GM23338 (cell line): Measurements from ENCODE around the gene RBKS. TPM values are rescaled to one million over a fixed set of nuclear protein-coding genes. Genes with fewer than 3 reads are reported as not detected.

Source experiments
- ATAC-seq: fragments of 200-7000 bp; cut with Tn5 transposase; 3 replicates; pipeline ENCODE4 v1.9.1; 2020
- DNase-seq: peaks from one replicate; pipeline ENCODE4 v3.0.0-alpha.2; 2015; ENCODE audit warnings: low spot score
- H2AFZ ChIP-seq: fragments of 200-600 bp; sonication (generic); 2 replicates; pipeline ENCODE4 v1.8.0; 2016; ENCODE audit warnings: antibody characterized with exemption, mild to moderate bottlenecking, moderate library complexity
- H3F3A ChIP-seq: fragments of 200-600 bp; sonication (generic); replicated peaks from 2 replicates; pipeline ENCODE4 v1.8.0; 2017; ENCODE audit warnings: antibody characterized with exemption, mixed run types, low read depth
- H3K27ac ChIP-seq: fragments of 200-600 bp; sonication (generic); 2 replicates; pipeline ENCODE4 v1.6.1; 2016; ENCODE audit warnings: low read depth
- H3K27me3 ChIP-seq: fragments of 200-600 bp; sonication (generic); 2 replicates; pipeline ENCODE4 v1.8.0; 2016; ENCODE audit warnings: mild to moderate bottlenecking, mixed run types, moderate library complexity; ENCODE audit not compliant: insufficient read depth
- H3K36me3 ChIP-seq: fragments of 200-600 bp; sonication (generic); 2 replicates; pipeline ENCODE4 v1.8.0; 2016; ENCODE audit warnings: mild to moderate bottlenecking; ENCODE audit not compliant: insufficient read depth
- H3K4me1 ChIP-seq: fragments of 200-600 bp; sonication (generic); 2 replicates; pipeline ENCODE4 v1.8.0; 2016; ENCODE audit warnings: mild to moderate bottlenecking, moderate library complexity; ENCODE audit not compliant: insufficient read depth
- H3K4me2 ChIP-seq: fragments of 200-600 bp; sonication (generic); 2 replicates; pipeline ENCODE4 v1.7.1; 2017; ENCODE audit warnings: mixed run types
- H3K4me3 ChIP-seq: fragments of 200-600 bp; sonication (generic); 2 replicates; pipeline ENCODE4 v1.6.1; 2016; ENCODE audit warnings: mixed run types
- H3K79me2 ChIP-seq: fragments of 200-600 bp; sonication (generic); replicated peaks from 2 replicates; pipeline ENCODE4 v1.8.0; 2017; ENCODE audit warnings: mild to moderate bottlenecking; ENCODE audit not compliant: insufficient read depth
- H3K9me2 ChIP-seq: fragments of 200-600 bp; sonication (generic); 2 replicates; pipeline ENCODE4 v1.8.0; 2017; ENCODE audit not compliant: insufficient read depth
- H4K20me1 ChIP-seq: fragments of 200-600 bp; sonication (generic); replicated peaks from 2 replicates; pipeline ENCODE4 v1.8.0; 2017; ENCODE audit warnings: mild to moderate bottlenecking; ENCODE audit not compliant: insufficient read depth
- H3K27ac Mint-ChIP-seq: 2 replicates; pipeline ENCODE4 v1.8.0; 2020; ENCODE audit warnings: inconsistent platforms, mild to moderate bottlenecking, moderate library complexity, mixed read lengths
- H3K27me3 Mint-ChIP-seq: 3 replicates; pipeline ENCODE4 v1.8.0; 2022; ENCODE audit warnings: low read depth, mild to moderate bottlenecking, moderate library complexity, mixed read lengths, inconsistent platforms; ENCODE audit not compliant: insufficient read depth, poor library complexity
- H3K36me3 Mint-ChIP-seq: 3 replicates; pipeline ENCODE4 v1.8.0; 2021; ENCODE audit warnings: low read depth, mild to moderate bottlenecking, inconsistent platforms, moderate library complexity, mixed read lengths
- H3K4me1 Mint-ChIP-seq: 3 replicates; pipeline ENCODE4 v1.8.0; 2020; ENCODE audit warnings: mild to moderate bottlenecking, inconsistent platforms, mixed read lengths
- H3K4me3 Mint-ChIP-seq: 3 replicates; pipeline ENCODE4 v1.8.0; 2021; ENCODE audit warnings: moderate library complexity, mild to moderate bottlenecking, inconsistent platforms, mixed read lengths
- H3K9me3 Mint-ChIP-seq: 3 replicates; pipeline ENCODE4 v1.8.0; 2020; ENCODE audit warnings: moderate library complexity, mild to moderate bottlenecking, inconsistent platforms, mixed read lengths
- EZH2 ChIP-seq: fragments of 200-600 bp; sonication (generic); IDR thresholded peaks from one replicate; pipeline ENCODE4 v1.8.0; 2017; ENCODE audit warnings: antibody characterized with exemption, mild to moderate bottlenecking, low read depth; ENCODE audit not compliant: unreplicated experiment
- JUNB ChIP-seq: IDR thresholded peaks from one replicate; pipeline ENCODE4 v1.6.1; 2016; ENCODE audit warnings: antibody characterized with exemption; ENCODE audit not compliant: unreplicated experiment
- REST ChIP-seq: IDR thresholded peaks from one replicate; pipeline ENCODE4 v1.6.1; 2018; ENCODE audit warnings: antibody characterized with exemption; ENCODE audit not compliant: unreplicated experiment
- STAT1 ChIP-seq: IDR thresholded peaks from one replicate; pipeline ENCODE4 v1.6.1; 2016; ENCODE audit warnings: antibody characterized with exemption; ENCODE audit not compliant: unreplicated experiment
- ZNF114 ChIP-seq: fragments of 250-450 bp; sonication (Bioruptor Pico); IDR thresholded peaks from 2 replicates; pipeline ENCODE4 v1.5.0; 2020; ENCODE audit warnings: mild to moderate bottlenecking, moderate library complexity
- polyA plus RNA-seq: library from polyadenylated mRNA; unstranded; fragments of >200 nt; fragmentation: Nextera tagmentation; extraction: Ambion mirVana; gene quantifications from 2 replicates; pipeline ENCODE4 v1.2.1, GENCODE V29; 2016
- total RNA-seq: library from RNA; depleted of rRNA; stranded (reverse); fragments of >200 nt; shearing (Covaris generic); gene quantifications from 2 replicates; pipeline ENCODE4 v1.2.3, GENCODE V29; 2014
- TF ChIP-seq, protein P1 (sequence below): IDR thresholded peaks from 2 replicates; pipeline ENCODE4 v1.6.1; 2016; ENCODE audit warnings: antibody characterized with exemption

The RBKS gene
- total and polyA plus RNA-seq, 2 experiments from 2014 or later, result 1.3 to 1.5 TPM

- peak; percentile 2 for DNase-seq
- no peaks in the 10 kb centered on the region for H3K4me1 ChIP-seq
- H3K36me3 ChIP-seq, result no peaks in the 10 kb centered on the region
- Mint-ChIP-seq H3K4me3 (no peak overlapping the region), H3K27ac (no peak overlapping the region), H3K27me3 (no peaks in the 10 kb centered on the region), H3K36me3 (no peaks in the 10 kb centered on the region), H3K4me1 (no peaks in the 10 kb centered on the region), H3K9me3 (peaks cover 5% of the 10 kb centered on the region; the same call in 2 of the 3 replicates)
- H3K27ac ChIP-seq, result no peak overlapping the region
- no peak overlapping the region for H3K4me2 ChIP-seq
- no peaks in the 10 kb centered on the region for H3F3A ChIP-seq
- no peaks in the 10 kb centered on the region for H3K79me2 ChIP-seq
- 0 out of 2 replicates have a peak, but pooled peaks cover 7% of the 10 kb centered on the region for H3K9me2 ChIP-seq
- no peaks in the 10 kb centered on the region for H4K20me1 ChIP-seq
- no peaks in the 10 kb centered on the region for H3K27me3 ChIP-seq
- no peak for TF ChIP-seq EZH2
- no peak for TF ChIP-seq JUNB
- H2AFZ ChIP-seq, result no peak overlapping the region
- no peak overlapping the region for H3K4me3 ChIP-seq
- ATAC-seq, result peak; percentile 78
These were observed 18.4 kb downstream of the RBKS start for GRCh38 chr2:27871802-27872201.

- Histone ChIP-seq H3K79me2 (no peaks in the 10 kb centered on the region), H3K9me2 (0 out of 2 replicates have a peak, but pooled peaks cover 4% of the 10 kb centered on the region), H4K20me1 (no peaks in the 10 kb centered on the region), H3K36me3 (no peaks in the 10 kb centered on the region), H3K4me1 (no peaks in the 10 kb centered on the region), H3K4me3 (no peak overlapping the region), H3K27ac (no peak overlapping the region), H3K4me2 (no peak overlapping the region), H3K27me3 (0 out of 2 replicates have a peak, but pooled peaks cover 4% of the 10 kb centered on the region), H2AFZ (no peak overlapping the region), H3F3A (no peaks in the 10 kb centered on the region)
- ATAC-seq (no peak), DNase-seq (no peak)
- no peaks in the 10 kb centered on the region for H3K4me1 Mint-ChIP-seq
- no peak overlapping the region for H3K4me3 Mint-ChIP-seq
- peaks cover 3% of the 10 kb centered on the region; the same call in 2 of the 3 replicates for H3K9me3 Mint-ChIP-seq
- no peaks in the 10 kb centered on the region for H3K27me3 Mint-ChIP-seq
- H3K36me3 Mint-ChIP-seq, result no peaks in the 10 kb centered on the region
- TF ChIP-seq EZH2, result no peak
- TF ChIP-seq ZNF114, result no peak
- TF ChIP-seq, protein P1, sequence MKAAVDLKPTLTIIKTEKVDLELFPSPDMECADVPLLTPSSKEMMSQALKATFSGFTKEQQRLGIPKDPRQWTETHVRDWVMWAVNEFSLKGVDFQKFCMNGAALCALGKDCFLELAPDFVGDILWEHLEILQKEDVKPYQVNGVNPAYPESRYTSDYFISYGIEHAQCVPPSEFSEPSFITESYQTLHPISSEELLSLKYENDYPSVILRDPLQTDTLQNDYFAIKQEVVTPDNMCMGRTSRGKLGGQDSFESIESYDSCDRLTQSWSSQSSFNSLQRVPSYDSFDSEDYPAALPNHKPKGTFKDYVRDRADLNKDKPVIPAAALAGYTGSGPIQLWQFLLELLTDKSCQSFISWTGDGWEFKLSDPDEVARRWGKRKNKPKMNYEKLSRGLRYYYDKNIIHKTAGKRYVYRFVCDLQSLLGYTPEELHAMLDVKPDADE, result no peak
- no peak for TF ChIP-seq REST
- H3K27ac Mint-ChIP-seq, result no peak overlapping the region
These were observed 19.5 kb downstream of the RBKS start for GRCh38 chr2:27870724-27871123.

DNA sequence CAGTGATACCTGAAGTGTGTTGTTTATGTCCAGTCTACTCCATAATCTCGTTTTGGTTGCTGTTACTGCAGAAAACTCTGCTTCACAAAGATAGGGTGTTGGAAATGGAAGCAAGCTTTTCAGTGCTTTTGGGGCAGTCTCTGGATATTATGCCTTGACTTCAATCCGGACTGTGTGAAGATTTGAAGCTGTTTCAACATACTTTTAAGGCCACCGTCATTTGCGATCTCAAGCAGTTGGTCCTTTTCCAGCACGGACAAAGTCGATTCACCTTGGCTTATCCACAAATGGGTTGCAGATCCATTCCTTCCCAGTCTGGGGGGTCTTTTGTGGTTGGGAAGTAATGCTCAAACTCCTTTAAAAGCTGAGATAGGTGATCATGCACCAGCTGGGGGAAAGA lies 20.4 kb downstream of the RBKS start:
- Histone ChIP-seq H3K27ac (no peak overlapping the region), H2AFZ (no peak overlapping the region), H3K79me2 (no peaks in the 10 kb centered on the region), H3K9me2 (no peaks in the 10 kb centered on the region), H3K4me3 (no peak overlapping the region), H4K20me1 (no peaks in the 10 kb centered on the region), H3F3A (no peaks in the 10 kb centered on the region), H3K36me3 (no peaks in the 10 kb centered on the region), H3K4me1 (no peaks in the 10 kb centered on the region), H3K4me2 (no peak overlapping the region), H3K27me3 (0 out of 2 replicates have a peak, but pooled peaks cover 4% of the 10 kb centered on the region)
- Mint-ChIP-seq H3K4me3 (no peak overlapping the region), H3K27ac (no peak overlapping the region), H3K4me1 (no peaks in the 10 kb centered on the region), H3K27me3 (no peaks in the 10 kb centered on the region), H3K9me3 (no peaks in the 10 kb centered on the region), H3K36me3 (no peaks in the 10 kb centered on the region)
- no peak for ATAC-seq
- TF ChIP-seq STAT1 (no peak), EZH2 (no peak), REST (no peak)
- no peak for DNase-seq
